ENCODE results near the gene BPIFB1.

The BPIFB1 gene

DNA sequence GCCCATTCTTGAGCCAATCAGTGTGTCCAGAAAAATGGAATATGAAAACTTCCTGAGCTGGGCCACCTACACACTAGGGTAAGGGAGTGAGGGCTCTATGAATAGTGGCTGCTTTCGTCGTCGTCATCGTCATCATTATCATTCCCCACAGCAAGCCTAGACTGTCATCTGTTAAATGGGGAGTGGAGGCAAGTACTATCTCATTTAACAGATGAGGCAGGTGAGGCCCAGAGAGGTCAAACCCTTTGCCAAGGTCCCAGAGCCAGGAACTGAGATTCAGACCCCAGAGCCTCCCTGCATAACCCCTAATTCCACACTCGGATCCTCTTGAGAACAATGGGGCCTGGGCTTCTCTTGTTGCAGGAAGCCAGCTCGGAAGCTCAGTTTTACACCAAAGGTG, 20.6 kb downstream of the BPIFB1 start:
- no peak overlapping the region for H3K4me3 ChIP-seq (ENCODE audit: low read depth, low read length)
- TF ChIP-seq, protein P1, sequence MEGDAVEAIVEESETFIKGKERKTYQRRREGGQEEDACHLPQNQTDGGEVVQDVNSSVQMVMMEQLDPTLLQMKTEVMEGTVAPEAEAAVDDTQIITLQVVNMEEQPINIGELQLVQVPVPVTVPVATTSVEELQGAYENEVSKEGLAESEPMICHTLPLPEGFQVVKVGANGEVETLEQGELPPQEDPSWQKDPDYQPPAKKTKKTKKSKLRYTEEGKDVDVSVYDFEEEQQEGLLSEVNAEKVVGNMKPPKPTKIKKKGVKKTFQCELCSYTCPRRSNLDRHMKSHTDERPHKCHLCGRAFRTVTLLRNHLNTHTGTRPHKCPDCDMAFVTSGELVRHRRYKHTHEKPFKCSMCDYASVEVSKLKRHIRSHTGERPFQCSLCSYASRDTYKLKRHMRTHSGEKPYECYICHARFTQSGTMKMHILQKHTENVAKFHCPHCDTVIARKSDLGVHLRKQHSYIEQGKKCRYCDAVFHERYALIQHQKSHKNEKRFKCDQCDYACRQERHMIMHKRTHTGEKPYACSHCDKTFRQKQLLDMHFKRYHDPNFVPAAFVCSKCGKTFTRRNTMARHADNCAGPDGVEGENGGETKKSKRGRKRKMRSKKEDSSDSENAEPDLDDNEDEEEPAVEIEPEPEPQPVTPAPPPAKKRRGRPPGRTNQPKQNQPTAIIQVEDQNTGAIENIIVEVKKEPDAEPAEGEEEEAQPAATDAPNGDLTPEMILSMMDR (conservative IDR thresholded peaks at IDR 0.05; ENCODE audit: low read depth, low read length) = no peak
- DNase-seq (ENCODE audit: low read depth) = no peak

DNA sequence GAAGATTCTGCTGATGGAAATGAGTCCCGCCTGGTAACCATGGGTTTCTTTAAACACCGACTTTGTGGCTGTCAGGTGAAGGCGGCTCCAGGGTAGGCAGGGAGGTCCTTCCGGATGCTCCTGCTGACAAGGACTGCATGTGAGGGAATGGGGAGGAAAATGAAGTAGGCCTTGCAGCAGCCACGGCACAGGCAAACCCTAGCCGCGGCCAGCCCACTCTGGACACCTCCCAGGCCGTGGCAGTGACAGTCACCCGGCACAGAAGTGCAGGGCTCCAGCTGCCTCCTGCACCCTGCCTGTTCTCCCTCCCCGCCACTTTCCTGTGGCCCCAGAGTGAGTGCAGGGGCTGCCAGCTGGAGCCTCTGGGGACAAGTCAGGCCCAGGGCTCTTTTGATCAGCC, 21.0 kb downstream of the BPIFB1 start:
- no peak overlapping the region for H3K4me3 ChIP-seq (ENCODE audit: low read depth, low read length)
- no peak for DNase-seq (ENCODE audit: low read depth)
- TF ChIP-seq, protein P1 (conservative IDR thresholded peaks at IDR 0.05; ENCODE audit: low read depth, low read length) = no peak

DNA sequence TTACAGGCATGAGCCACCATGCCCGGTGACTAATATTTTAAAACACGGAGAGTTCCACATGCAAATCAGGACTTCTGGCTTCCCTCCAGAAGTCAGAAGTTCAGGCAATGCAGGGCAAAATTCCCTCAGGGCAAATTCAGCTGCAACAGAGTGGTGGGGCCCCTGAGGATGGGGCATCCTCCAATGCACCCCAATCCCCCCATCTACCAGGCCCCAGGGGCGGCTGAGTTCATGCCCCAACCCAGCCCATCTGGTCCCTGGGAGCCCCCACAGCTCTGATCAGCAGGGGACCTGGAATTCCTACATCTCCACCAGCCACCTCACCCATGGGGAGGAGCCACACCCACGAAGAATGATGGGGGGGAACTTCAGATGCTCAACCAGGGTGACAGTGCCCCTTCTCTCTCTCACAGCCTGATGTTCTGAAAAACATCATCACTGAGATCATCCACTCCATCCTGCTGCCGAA, 22.6 kb downstream of the BPIFB1 start:
- TF ChIP-seq, protein P1 (conservative IDR thresholded peaks at IDR 0.05; ENCODE audit: low read depth, low read length) = no peak
- H3K4me3 ChIP-seq (ENCODE audit: low read depth, low read length) = no peak overlapping the region
- DNase-seq (ENCODE audit: low read depth) = peak; percentile 8

DNA sequence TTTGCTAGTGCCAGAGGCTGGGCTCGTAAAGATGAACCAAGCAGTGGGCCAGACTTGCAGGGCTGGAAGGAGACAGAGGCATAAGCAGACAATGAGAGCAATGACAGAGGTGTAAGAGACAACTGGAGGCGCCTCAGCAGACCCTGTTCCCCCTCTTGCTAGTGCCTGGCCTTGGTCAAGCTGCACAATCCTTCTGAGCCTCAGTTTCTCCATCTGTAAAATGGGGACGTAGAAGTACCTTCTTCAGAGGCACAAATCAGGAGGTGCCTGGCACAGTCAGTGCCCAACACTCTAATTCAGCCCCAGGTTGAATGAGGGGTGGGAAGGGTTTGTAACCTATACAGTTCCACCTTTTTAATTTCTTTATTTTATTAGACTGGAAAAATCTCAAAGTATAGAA, 23.2 kb downstream of the BPIFB1 start:
- H3K4me3 ChIP-seq (ENCODE audit: low read depth, low read length) = no peak overlapping the region
- TF ChIP-seq, protein P1 (conservative IDR thresholded peaks at IDR 0.05; ENCODE audit: low read depth, low read length) = no peak
- no peak for DNase-seq (ENCODE audit: low read depth)

GRCh38 chr20:33306807-33307206, 23.8 kb downstream of the BPIFB1 start:
- no peak for DNase-seq (ENCODE audit: low read depth)
- no peak overlapping the region for H3K4me3 ChIP-seq (ENCODE audit: low read depth, low read length)
- TF ChIP-seq, protein P1 (conservative IDR thresholded peaks at IDR 0.05; ENCODE audit: low read depth, low read length) = no peak

DNA sequence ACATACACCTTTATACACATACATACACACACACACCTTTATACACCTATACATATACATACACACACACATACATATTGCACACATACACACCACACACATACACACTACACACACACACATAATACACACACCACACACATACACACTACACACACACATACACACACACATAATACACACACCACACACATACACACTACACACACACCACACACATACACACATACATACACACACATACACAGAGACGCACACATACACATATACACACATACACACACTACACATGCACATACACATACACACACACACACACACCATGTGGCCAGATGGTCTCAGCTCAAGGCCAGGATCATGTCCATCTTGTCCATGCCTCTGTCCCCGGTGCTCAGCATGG, 25.7 kb downstream of the BPIFB1 start:
- H3K4me3 ChIP-seq (ENCODE audit: low read depth, low read length) = no peak overlapping the region
- TF ChIP-seq, protein P1 (conservative IDR thresholded peaks at IDR 0.05; ENCODE audit: low read depth, low read length) = no peak
- no peak for DNase-seq (ENCODE audit: low read depth)

DNA sequence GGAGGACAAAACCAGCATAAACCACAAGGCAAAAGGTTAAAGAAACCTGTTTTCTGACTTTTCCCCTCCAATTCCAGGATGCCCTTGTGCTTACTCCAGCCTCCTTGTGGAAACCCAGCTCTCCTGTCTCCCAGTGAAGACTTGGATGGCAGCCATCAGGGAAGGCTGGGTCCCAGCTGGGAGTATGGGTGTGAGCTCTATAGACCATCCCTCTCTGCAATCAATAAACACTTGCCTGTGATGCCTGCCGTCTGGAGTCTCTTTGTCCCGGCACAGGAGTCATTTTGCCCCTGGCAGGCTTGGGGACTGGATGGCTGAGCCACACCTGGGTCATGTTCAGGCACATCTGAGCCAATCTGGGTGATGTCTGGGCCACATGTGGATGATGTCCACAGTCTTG, 26.6 kb downstream of the BPIFB1 start:
- no peak for DNase-seq (ENCODE audit: low read depth)

More for the DNA sequence above, 26.6 kb downstream of the BPIFB1 start:
- TF ChIP-seq, protein P1 (conservative IDR thresholded peaks at IDR 0.05; ENCODE audit: low read depth, low read length) = no peak
- H3K4me3 ChIP-seq (ENCODE audit: low read depth, low read length) = no peak overlapping the region
